Liver (tissue), 5 donors: Measurements from ENCODE around the gene BMS1. TPM values are rescaled to one million over a fixed set of nuclear protein-coding genes. Genes with fewer than 3 reads are reported as not detected.

Experiments used
- polyA plus RNA-seq, 2 donors: library from polyadenylated mRNA; stranded (reverse) in 1 of 2; unstranded in 1 of 2; fragments of 200-250 nt in 1 of 2; fragments of >200 nt in 1 of 2; fragmentation: Nextera tagmentation in 1 of 2; extraction: Ambion mirVana in 1 of 2; gene quantifications; one replicate each; pipeline versions ENCODE4 v1.2.1 to v1.2.3, GENCODE V29; 2013 to 2015
- small RNA-seq: library from RNA; depleted of rRNA; stranded (forward); fragments of <200 nt; gene quantifications from one replicate; pipeline ENCODE3, GENCODE V24; 2014
- total RNA-seq, 2 donors: library from RNA; depleted of rRNA; stranded (reverse); fragments of >200 nt; gene quantifications; one replicate each; pipeline ENCODE4 v1.2.3, GENCODE V29; 2014
- donor health status: healthy.
- donor health status: healthy.
- donor health status: healthy.

Gene BMS1
- total and polyA plus RNA-seq, 4 donors: 3.6 to 10.4 (median 5.2) TPM

Small RNA genes lying within 50 kb of the gene (small RNA-seq; reads per million reads assigned to genes)
- gene RNU6-885P: not detected

Other genes starting within 250 kb of the BMS1 start
- gene ZNF33B, start 144.2 kb upstream of the BMS1 start, total RNA-seq: 10 to 100 TPM; 10.0 to 16.0 TPM
- 1 to 10 TPM; 5.6 to 7.0 TPM for gene ZNF33B, start 144.2 kb upstream of the BMS1 start, polyA plus RNA-seq